HepG2 (cell line): ENCODE data around the gene LASP1. TPM values are rescaled to one million over a fixed set of nuclear protein-coding genes. Genes with fewer than 3 reads are reported as not detected.

ENCODE experiments used
- ARNTL ChIP-seq: sonication (generic); formaldehyde crosslinking; IDR thresholded peaks from 2 replicates; pipeline ENCODE4 v1.4.0; 2020; ENCODE audit warnings: mild to moderate bottlenecking, missing genetic modification reagents
- CHD2 ChIP-seq: IDR thresholded peaks from 2 replicates; pipeline ENCODE4 v1.6.1; 2011; ENCODE audit warnings: low read depth, low read length, improper control_type of control experiment
- DR1 ChIP-seq: sonication (generic); formaldehyde crosslinking; IDR thresholded peaks from 2 replicates; pipeline ENCODE4 v1.8.0; 2021; ENCODE audit warnings: mild to moderate bottlenecking, missing genetic modification reagents, inconsistent platforms
- EZH2 ChIP-seq: conservative IDR thresholded peaks from 2 replicates; pipeline ENCODE4 v1.6.1; 2012; ENCODE audit warnings: mild to moderate bottlenecking, low read depth, low read length, moderate library complexity
- NFIB ChIP-seq: sonication (generic); formaldehyde crosslinking; IDR thresholded peaks from 2 replicates; pipeline ENCODE4 v1.9.0; 2021; ENCODE audit warnings: missing genetic modification reagents, mild to moderate bottlenecking, borderline replicate concordance
- ZBTB38 ChIP-seq: sonication (generic); formaldehyde crosslinking; IDR thresholded peaks from 2 replicates; pipeline ENCODE4 v1.5.1; 2020; ENCODE audit warnings: mild to moderate bottlenecking, missing genetic modification reagents
- ZNF282 ChIP-seq: fragments of 450-650 bp; IDR thresholded peaks from 2 replicates; pipeline ENCODE4 v1.6.1; 2018; ENCODE audit not compliant: partially characterized antibody
- ZNF569 ChIP-seq: sonication (generic); formaldehyde crosslinking; IDR thresholded peaks from 2 replicates; pipeline ENCODE4 v1.5.0; 2020; ENCODE audit warnings: mild to moderate bottlenecking, missing genetic modification reagents, moderate library complexity, borderline replicate concordance
- ZNF776 ChIP-seq: sonication (generic); formaldehyde crosslinking; IDR thresholded peaks from 2 replicates; pipeline ENCODE4 v1.4.0; 2020; ENCODE audit warnings: mild to moderate bottlenecking, missing genetic modification reagents
- ZSCAN22 ChIP-seq: sonication (generic); formaldehyde crosslinking; IDR thresholded peaks from 2 replicates; pipeline ENCODE4 v1.4.0; 2020; ENCODE audit warnings: mild to moderate bottlenecking, missing genetic modification reagents
- polyA plus RNA-seq, 8 experiments: library from polyadenylated mRNA; depleted of rRNA in 3 of 8; stranded (reverse) in 7 of 8; unstranded in 1 of 8; fragments of >200 nt; fragmentation: Illumina TruSeq in 4 of 8; extraction: Trizol in 4 of 8; gene quantifications; 2 replicates each; pipeline versions ENCODE4 v1.2.1 to v1.2.3, GENCODE V29; 2011 to 2016; ENCODE audit warnings: low read depth in 4 of 8, missing spikeins in 1 of 8, mixed read lengths in 1 of 8; ENCODE audit not compliant: insufficient read depth in 1 of 8
- total RNA-seq, 5 experiments: library from RNA; depleted of rRNA; stranded (reverse); fragments of >200 nt; fragmentation: Illumina TruSeq; extraction: Trizol; gene quantifications; 2 replicates each; pipeline ENCODE4 v1.2.3, GENCODE V29; 2016; ENCODE audit warnings: low read depth in 1 of 5
- TF ChIP-seq, protein P1 (sequence below), 2 experiments: fragments of 450-650 bp in 1 of 2; sonication (generic) in 1 of 2; formaldehyde crosslinking in 1 of 2; IDR thresholded peaks; 2 replicates each; pipeline versions ENCODE4 v1.6.1 to v1.8.0; 2016 to 2022; ENCODE audit warnings: antibody characterized with exemption in 1 of 2, mild to moderate bottlenecking in 1 of 2, missing genetic modification reagents in 1 of 2
- TF ChIP-seq, protein P2 (sequence below): sonication (generic); formaldehyde crosslinking; IDR thresholded peaks from 2 replicates; pipeline ENCODE4 v1.4.0; 2020; ENCODE audit warnings: missing genetic modification reagents
- TF ChIP-seq, protein P3 (sequence below): sonication (generic); formaldehyde crosslinking; IDR thresholded peaks from 2 replicates; pipeline ENCODE4 v1.5.0; 2020; ENCODE audit warnings: missing genetic modification reagents
- TF ChIP-seq, protein P4 (sequence below): sonication (generic); formaldehyde crosslinking; conservative IDR thresholded peaks from 2 replicates; pipeline ENCODE4 v1.4.0; 2020; ENCODE audit warnings: missing genetic modification reagents
- TF ChIP-seq, protein P5 (sequence below): sonication (generic); formaldehyde crosslinking; IDR thresholded peaks from 2 replicates; pipeline ENCODE4 v1.8.1; 2023; ENCODE audit warnings: mild to moderate bottlenecking, inconsistent platforms, moderate library complexity, missing genetic modification reagents, borderline replicate concordance

Gene LASP1
- total and polyA plus RNA-seq, 2 of the 13 experiments (the other 11 are each of a cell fraction or from before 2014, with no cell fraction given): 70.1 to 97.0 TPM

DNA sequence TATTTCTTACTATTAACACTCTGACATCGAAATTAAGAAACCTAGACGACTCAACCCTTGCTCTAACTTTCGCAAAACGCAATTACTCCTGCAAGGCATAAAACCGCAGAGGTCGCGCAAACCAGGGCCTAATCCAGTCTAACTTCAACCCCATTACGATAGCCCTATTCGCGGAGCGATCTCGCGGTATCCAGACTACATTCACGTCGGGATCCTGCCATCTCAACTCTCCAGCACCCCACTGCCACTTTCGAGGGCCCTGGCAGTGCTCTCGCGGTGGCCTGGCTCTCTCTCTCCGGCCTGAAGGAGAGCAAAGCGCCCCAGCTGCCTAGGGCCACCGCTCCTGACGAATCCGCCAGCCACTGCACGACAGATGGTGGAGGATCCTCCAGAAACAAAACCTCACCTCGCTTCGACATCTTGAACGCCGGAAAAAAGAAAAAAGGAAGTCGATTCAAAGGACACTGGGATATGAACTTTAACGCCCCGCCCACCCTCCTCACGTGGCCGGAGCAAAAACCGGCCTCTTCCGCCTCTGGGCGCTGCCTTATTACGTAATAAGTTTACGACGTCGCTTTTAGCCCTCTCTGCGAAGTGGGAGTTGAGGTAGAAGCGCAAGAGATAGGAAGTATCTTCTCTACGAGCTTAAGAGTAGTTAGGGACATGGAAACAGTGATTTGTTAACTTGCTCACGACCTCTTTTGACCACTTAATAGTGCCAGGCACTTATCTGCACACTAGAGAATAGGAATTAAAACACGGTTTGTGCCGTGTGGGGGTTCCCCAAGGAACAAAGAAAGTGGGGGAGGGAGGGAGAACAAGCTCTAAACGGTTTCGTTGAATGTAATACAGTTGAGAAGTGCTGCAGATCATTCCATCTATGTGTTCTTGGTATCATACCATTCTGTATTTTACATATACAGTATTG, 16.3 kb upstream of the LASP1 start, which contains the start of gene RPL23 (continued):
- TF ChIP-seq ZNF282 (no peak), DR1 (CRISPR knock-in tag) (peak; percentile 98), ARNTL (CRISPR knock-in tag) (peak; percentile 97), EZH2 (no peak), ZBTB38 (CRISPR knock-in tag) (peak; percentile 72), ZSCAN22 (CRISPR knock-in tag) (peak; percentile 91), CHD2 (peak; percentile 97), ZNF776 (0 out of 2 replicates have a peak, but pooled peaks have one; percentile 50), ZNF569 (CRISPR knock-in tag) (0 out of 2 replicates have a peak, but pooled peaks have one; percentile 38), NFIB (no peak)
- TF ChIP-seq, protein P1, sequence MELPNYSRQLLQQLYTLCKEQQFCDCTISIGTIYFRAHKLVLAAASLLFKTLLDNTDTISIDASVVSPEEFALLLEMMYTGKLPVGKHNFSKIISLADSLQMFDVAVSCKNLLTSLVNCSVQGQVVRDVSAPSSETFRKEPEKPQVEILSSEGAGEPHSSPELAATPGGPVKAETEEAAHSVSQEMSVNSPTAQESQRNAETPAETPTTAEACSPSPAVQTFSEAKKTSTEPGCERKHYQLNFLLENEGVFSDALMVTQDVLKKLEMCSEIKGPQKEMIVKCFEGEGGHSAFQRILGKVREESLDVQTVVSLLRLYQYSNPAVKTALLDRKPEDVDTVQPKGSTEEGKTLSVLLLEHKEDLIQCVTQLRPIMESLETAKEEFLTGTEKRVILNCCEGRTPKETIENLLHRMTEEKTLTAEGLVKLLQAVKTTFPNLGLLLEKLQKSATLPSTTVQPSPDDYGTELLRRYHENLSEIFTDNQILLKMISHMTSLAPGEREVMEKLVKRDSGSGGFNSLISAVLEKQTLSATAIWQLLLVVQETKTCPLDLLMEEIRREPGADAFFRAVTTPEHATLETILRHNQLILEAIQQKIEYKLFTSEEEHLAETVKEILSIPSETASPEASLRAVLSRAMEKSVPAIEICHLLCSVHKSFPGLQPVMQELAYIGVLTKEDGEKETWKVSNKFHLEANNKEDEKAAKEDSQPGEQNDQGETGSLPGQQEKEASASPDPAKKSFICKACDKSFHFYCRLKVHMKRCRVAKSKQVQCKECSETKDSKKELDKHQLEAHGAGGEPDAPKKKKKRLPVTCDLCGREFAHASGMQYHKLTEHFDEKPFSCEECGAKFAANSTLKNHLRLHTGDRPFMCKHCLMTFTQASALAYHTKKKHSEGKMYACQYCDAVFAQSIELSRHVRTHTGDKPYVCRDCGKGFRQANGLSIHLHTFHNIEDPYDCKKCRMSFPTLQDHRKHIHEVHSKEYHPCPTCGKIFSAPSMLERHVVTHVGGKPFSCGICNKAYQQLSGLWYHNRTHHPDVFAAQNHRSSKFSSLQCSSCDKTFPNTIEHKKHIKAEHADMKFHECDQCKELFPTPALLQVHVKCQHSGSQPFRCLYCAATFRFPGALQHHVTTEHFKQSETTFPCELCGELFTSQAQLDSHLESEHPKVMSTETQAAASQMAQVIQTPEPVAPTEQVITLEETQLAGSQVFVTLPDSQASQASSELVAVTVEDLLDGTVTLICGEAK (IDR thresholded peaks at IDR 0.05): no peak
- TF ChIP-seq, protein P1 (CRISPR knock-in tag; IDR thresholded peaks at IDR 0.05): peak; percentile 91
- TF ChIP-seq, protein P2, sequence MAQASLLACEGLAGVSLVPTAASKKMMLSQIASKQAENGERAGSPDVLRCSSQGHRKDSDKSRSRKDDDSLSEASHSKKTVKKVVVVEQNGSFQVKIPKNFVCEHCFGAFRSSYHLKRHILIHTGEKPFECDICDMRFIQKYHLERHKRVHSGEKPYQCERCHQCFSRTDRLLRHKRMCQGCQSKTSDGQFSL (CRISPR knock-in tag): no peak; the same call in 1 of the 2 replicates
- TF ChIP-seq, protein P3, sequence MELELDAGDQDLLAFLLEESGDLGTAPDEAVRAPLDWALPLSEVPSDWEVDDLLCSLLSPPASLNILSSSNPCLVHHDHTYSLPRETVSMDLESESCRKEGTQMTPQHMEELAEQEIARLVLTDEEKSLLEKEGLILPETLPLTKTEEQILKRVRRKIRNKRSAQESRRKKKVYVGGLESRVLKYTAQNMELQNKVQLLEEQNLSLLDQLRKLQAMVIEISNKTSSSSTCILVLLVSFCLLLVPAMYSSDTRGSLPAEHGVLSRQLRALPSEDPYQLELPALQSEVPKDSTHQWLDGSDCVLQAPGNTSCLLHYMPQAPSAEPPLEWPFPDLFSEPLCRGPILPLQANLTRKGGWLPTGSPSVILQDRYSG (CRISPR knock-in tag): peak; percentile 95
- TF ChIP-seq, protein P4, sequence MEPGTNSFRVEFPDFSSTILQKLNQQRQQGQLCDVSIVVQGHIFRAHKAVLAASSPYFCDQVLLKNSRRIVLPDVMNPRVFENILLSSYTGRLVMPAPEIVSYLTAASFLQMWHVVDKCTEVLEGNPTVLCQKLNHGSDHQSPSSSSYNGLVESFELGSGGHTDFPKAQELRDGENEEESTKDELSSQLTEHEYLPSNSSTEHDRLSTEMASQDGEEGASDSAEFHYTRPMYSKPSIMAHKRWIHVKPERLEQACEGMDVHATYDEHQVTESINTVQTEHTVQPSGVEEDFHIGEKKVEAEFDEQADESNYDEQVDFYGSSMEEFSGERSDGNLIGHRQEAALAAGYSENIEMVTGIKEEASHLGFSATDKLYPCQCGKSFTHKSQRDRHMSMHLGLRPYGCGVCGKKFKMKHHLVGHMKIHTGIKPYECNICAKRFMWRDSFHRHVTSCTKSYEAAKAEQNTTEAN (CRISPR knock-in tag): peak; percentile 82
- TF ChIP-seq, protein P5, sequence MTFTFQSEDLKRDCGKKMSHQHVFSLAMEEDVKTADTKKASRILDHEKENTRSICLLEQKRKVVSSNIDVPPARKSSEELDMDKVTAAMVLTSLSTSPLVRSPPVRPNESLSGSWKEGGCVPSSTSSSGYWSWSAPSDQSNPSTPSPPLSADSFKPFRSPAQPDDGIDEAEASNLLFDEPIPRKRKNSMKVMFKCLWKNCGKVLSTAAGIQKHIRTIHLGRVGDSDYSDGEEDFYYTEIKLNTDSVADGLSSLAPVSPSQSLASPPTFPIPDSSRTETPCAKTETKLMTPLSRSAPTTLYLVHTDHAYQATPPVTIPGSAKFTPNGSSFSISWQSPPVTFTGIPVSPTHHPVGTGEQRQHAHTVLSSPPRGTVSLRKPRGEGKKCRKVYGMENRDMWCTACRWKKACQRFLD (CRISPR knock-in tag): peak; percentile 97
